ENCODE data around the gene ZNF175.

GRCh38 chr19:51615991-51616390, 44.9 kb downstream of the ZNF175 start:
- TF ChIP-seq CTCF (conservative IDR thresholded peaks at IDR 0.05; ENCODE audit: low read depth, low read length) (no peak), EZH2 (IDR thresholded peaks at IDR 0.05; ENCODE audit: borderline replicate concordance, low read depth, low read length, poor library complexity, severe bottlenecking) (no peak)
